Vagina (tissue), 2 donors: ENCODE data around the gene PRLH. TPM values are rescaled to one million over a fixed set of nuclear protein-coding genes. Genes with fewer than 3 reads are reported as not detected.

Source experiments
- DNase-seq, 2 donors: peaks; one replicate each; pipeline ENCODE4 v3.0.0-alpha.2; 2017; ENCODE audit errors: extremely low spot score in 2 of 2
- H3K27ac ChIP-seq: fragments of 200-600 bp; sonication (generic); one replicate; pipeline ENCODE4 v1.5.1; 2019
- H3K27me3 ChIP-seq: fragments of 200-600 bp; sonication (generic); one replicate; pipeline ENCODE4 v1.5.1; 2019
- H3K36me3 ChIP-seq, 2 donors: fragments of 200-600 bp; sonication (generic); one replicate each; pipeline ENCODE4 v1.5.1; 2017 to 2019
- H3K4me1 ChIP-seq: fragments of 200-600 bp; sonication (generic); one replicate; pipeline ENCODE4 v1.5.1; 2019
- H3K4me3 ChIP-seq, 2 donors: fragments of 200-600 bp; sonication (generic); 1 replicate in 1 of 2; 2 replicates in 1 of 2; pipeline ENCODE4 v1.5.1; 2016 to 2019
- H3K9me3 ChIP-seq: fragments of 200-600 bp; sonication (generic); one replicate; pipeline ENCODE4 v1.5.1; 2019
- CTCF ChIP-seq, 3 experiments: fragments of 450-650 bp in 2 of 3; fragments of 200-600 bp in 1 of 3; sonication (generic) in 1 of 3; IDR thresholded peaks; one replicate each; pipeline ENCODE4 v1.5.1; 2017 to 2019; ENCODE audit warnings: antibody characterized with exemption in 3 of 3, mild to moderate bottlenecking in 2 of 3, moderate library complexity in 2 of 3
- POLR2A ChIP-seq, 2 donors: fragments of 450-650 bp; IDR thresholded peaks; one replicate each; pipeline ENCODE4 v1.6.1; 2017; ENCODE audit warnings: antibody characterized with exemption in 2 of 2, mild to moderate bottlenecking in 2 of 2, moderate library complexity in 2 of 2
- POLR2AphosphoS5 ChIP-seq, 2 donors: sonication (generic); formaldehyde crosslinking; IDR thresholded peaks; one replicate each; pipeline ENCODE4 v1.9.0; 2017; ENCODE audit warnings: antibody characterized with exemption in 2 of 2, mild to moderate bottlenecking in 2 of 2, low read depth in 1 of 2; ENCODE audit not compliant: insufficient read depth in 1 of 2
- intact Hi-C: fragments of 100-400 bp; cut with DNase I; formaldehyde crosslinking; loops from one replicate; pipeline ENCODE4 v1.15.1; 2023
- total RNA-seq: library from RNA; depleted of rRNA; stranded (reverse); fragments of >200 nt; gene quantifications from one replicate; pipeline ENCODE4 v1.2.3, GENCODE V29; 2016

Gene PRLH
- total RNA-seq = not detected

GRCh38 chr2:237566401-237567235 lies at the start of gene PRLH:
Gene PRLH, plus strand, starts transcription at chr2:237566574. Its CDS starts 0 bp downstream, at chr2:237566574.
- no peaks in the 10 kb centered on the region for H3K9me3 ChIP-seq
- H3K4me1 ChIP-seq = peaks cover 2% of the 10 kb centered on the region
- no peak within 1 kb of the TSS for H3K4me3 ChIP-seq
- no peak within 1 kb of the TSS for H3K27ac ChIP-seq
- intact Hi-C loops = no loop called here
- no peak for TF ChIP-seq POLR2A (IDR thresholded peaks at IDR 0.05)
- no peak for TF ChIP-seq CTCF (IDR thresholded peaks at IDR 0.05)
- no peak for TF ChIP-seq POLR2AphosphoS5 (IDR thresholded peaks at IDR 0.05; ENCODE audit: insufficient read depth in 1 of 2, low read depth in 1 of 2)
- no peaks in the 10 kb centered on the region for H3K36me3 ChIP-seq
- no peak for DNase-seq
- no peaks in the 10 kb centered on the region for H3K27me3 ChIP-seq

DNA sequence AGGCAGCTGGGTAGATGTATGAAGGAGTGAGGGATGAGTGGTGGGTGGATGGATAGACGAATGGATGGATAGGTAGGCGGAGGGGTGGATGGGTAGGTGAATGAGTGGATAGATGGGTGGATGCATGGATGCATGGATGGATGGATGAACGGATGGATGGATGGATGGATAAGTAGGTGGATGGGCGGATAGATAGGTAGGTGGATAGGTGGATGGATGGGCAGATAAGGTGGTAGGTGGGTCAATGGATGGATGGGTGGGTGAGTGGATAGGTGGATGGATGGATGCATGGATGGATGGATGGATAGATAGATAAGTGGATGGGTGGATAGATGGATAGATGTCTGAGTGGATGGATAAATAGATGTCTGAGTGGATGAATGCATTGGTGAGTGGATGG lies 49.2 kb upstream of the PRLH start:
- H3K27ac ChIP-seq = no peak overlapping the region
- intact Hi-C loops = loop anchor here (10.0 kb wide), 1 partner anchor 228 kb away; no protein-coding TSS in a partner anchor
- no peaks in the 10 kb centered on the region for H3K36me3 ChIP-seq

GRCh38 chr2:237517990-237518389 lies 48.4 kb upstream of the PRLH start:
- Histone ChIP-seq H3K36me3 (no peaks in the 10 kb centered on the region), H3K27me3 (no peaks in the 10 kb centered on the region), H3K4me1 (peaks cover 26% of the 10 kb centered on the region), H3K27ac (no peak overlapping the region), H3K4me3 (no peak overlapping the region), H3K9me3 (no peaks in the 10 kb centered on the region)
- TF ChIP-seq CTCF (IDR thresholded peaks at IDR 0.05) (no peak), POLR2AphosphoS5 (IDR thresholded peaks at IDR 0.05; ENCODE audit: insufficient read depth in 1 of 2, low read depth in 1 of 2) (no peak), POLR2A (IDR thresholded peaks at IDR 0.05) (no peak)
- DNase-seq = no peak
- intact Hi-C loops = loop anchor here (10.0 kb wide), 1 partner anchor 227 kb away; no protein-coding TSS in a partner anchor

More for the DNA sequence above, 49.2 kb upstream of the PRLH start:
- DNase-seq = no peak
- no peak overlapping the region for H3K4me3 ChIP-seq
- TF ChIP-seq CTCF (IDR thresholded peaks at IDR 0.05) (no peak), POLR2A (IDR thresholded peaks at IDR 0.05) (no peak), POLR2AphosphoS5 (IDR thresholded peaks at IDR 0.05; ENCODE audit: insufficient read depth in 1 of 2, low read depth in 1 of 2) (no peak)
- H3K27me3 ChIP-seq = no peaks in the 10 kb centered on the region
- H3K4me1 ChIP-seq = peaks cover 35% of the 10 kb centered on the region
- no peaks in the 10 kb centered on the region for H3K9me3 ChIP-seq

DNA sequence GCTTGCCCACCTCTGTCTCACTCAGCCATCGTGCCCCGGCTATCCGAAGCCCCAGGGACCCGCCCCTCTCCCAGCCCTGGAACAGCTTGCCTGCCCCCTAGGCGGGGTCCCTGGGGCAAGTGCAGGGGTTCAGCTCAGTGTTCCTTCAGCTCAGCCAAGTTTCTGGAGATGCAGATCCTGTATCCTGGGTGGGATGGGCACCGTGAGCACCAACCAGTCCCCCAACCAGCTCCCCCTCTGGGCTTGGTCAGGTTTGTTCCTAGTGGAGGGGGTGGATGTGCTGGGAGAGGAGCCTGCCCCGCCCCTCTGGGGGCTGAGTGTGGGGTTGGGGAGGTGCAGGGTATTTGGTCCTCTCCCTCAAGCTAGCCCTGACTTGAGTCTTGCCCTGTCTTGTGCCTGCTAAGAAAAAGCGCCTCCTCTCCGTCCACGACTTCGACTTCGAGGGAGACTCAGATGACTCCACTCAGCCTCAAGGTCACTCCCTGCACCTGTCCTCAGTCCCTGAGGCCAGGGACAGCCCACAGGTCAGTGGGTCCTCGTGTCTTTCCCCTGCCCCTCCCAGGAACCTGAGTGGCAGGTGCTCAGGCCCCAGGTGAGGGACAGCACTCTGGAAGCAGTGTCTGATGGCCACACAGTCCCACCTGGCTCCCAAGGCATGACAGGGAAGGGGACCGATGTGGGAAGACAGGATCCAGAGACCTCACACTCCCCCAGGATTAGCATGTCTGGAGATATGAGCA lies 46.7 kb upstream of the PRLH start:
- no peak overlapping the region for H3K4me3 ChIP-seq
- TF ChIP-seq POLR2AphosphoS5 (IDR thresholded peaks at IDR 0.05; ENCODE audit: insufficient read depth in 1 of 2, low read depth in 1 of 2) = no peak
- no peak for TF ChIP-seq POLR2A (IDR thresholded peaks at IDR 0.05)
- no peak for TF ChIP-seq CTCF (IDR thresholded peaks at IDR 0.05)
- H3K36me3 ChIP-seq = no peaks in the 10 kb centered on the region
- peaks cover 10% of the 10 kb centered on the region for H3K4me1 ChIP-seq
- no peaks in the 10 kb centered on the region for H3K9me3 ChIP-seq
- intact Hi-C loops = loop anchor here (10.0 kb wide), 1 partner anchor 225 kb away; no protein-coding TSS in a partner anchor
- H3K27me3 ChIP-seq = no peaks in the 10 kb centered on the region
- DNase-seq = no peak
- H3K27ac ChIP-seq = no peak overlapping the region
